GM19240 (cell line): ENCODE results near the gene ERBB3.
A peak's percentile ranks its signal among the peaks of the same experiment; 100 is the strongest.

Source experiments
- DNase-seq: peaks from one replicate; pipeline ENCODE4 v3.0.0; 2011; ENCODE audit warnings: low spot score; ENCODE audit not compliant: insufficient read length

The ERBB3 gene

GRCh38 chr12:56129942-56130495 is 50.1 kb downstream of the ERBB3 start:
- no peak for DNase-seq

- no peak for DNase-seq
Observed at GRCh38 chr12:56130876-56131275, 50.9 kb downstream of the ERBB3 start.

GRCh38 chr12:56134897-56135296 is 54.9 kb downstream of the ERBB3 start:
- no peak for DNase-seq

- DNase-seq, result no peak
Observed at GRCh38 chr12:56137853-56138571, 58.0 kb downstream of the ERBB3 start.

- no peak for DNase-seq
Observed at GRCh38 chr12:56141946-56142784, 62.2 kb downstream of the ERBB3 start.

GRCh38 chr12:56143217-56143616 is 63.3 kb downstream of the ERBB3 start:
- no peak for DNase-seq

GRCh38 chr12:56143870-56144269 is 63.9 kb downstream of the ERBB3 start:
- no peak for DNase-seq

- DNase-seq, result no peak
Observed at GRCh38 chr12:56145217-56145616, 65.3 kb downstream of the ERBB3 start.

GRCh38 chr12:56146492-56147460 is 66.8 kb downstream of the ERBB3 start:
- no peak for DNase-seq

GRCh38 chr12:56150563-56150962 is 70.6 kb downstream of the ERBB3 start:
- no peak for DNase-seq

- peak; percentile 50 for DNase-seq
Observed at GRCh38 chr12:56151672-56152131, 71.7 kb downstream of the ERBB3 start.

- DNase-seq, result peak; percentile 84
Observed at GRCh38 chr12:56152132-56152755, 72.3 kb downstream of the ERBB3 start, which contains the start of gene MYL6B. MYL6B (plus strand) TSS chr12:56152587; CDS start chr12:56153919, 1,332 bp downstream.
